Stomach (tissue), 4 donors: ENCODE results near the gene DUS3L.

Source experiments
- CTCF ChIP-seq, 7 experiments: fragments of 450-650 bp in 4 of 7; fragments of 200-600 bp in 3 of 7; sonication (generic) in 3 of 7; IDR thresholded peaks; one replicate each; pipeline ENCODE4 v1.5.1; 2016 to 2019; ENCODE audit warnings: antibody characterized with exemption in 7 of 7, control low read depth in 2 of 7, mild to moderate bottlenecking in 1 of 7
- POLR2A ChIP-seq, 4 donors: fragments of 450-650 bp; IDR thresholded peaks; one replicate each; pipeline ENCODE4 v1.6.1; 2016; ENCODE audit warnings: antibody characterized with exemption in 4 of 4, control low read depth in 2 of 4, mild to moderate bottlenecking in 1 of 4, moderate library complexity in 1 of 4

DNA sequence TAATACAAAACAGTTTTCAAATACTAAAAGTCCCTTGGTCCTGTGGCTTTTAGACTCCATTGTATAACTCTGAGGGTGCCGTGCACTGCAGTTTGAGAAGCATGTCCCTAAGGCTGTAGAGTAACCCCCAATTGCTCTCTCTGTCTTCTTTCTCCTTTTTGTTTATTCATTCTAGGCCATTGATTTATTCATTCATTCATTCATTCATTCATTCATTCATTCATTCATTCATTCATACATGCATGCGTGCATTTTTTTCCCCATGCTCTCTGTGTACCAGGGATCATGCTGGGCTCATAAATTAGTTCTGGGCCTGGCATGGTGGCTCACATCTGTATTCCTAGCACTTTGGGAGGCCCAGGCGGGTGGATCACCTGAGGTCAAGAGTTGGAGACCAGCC, 25.7 kb downstream of the DUS3L start:
- no peak for TF ChIP-seq CTCF (IDR thresholded peaks at IDR 0.05)
- no peak for TF ChIP-seq POLR2A (IDR thresholded peaks at IDR 0.05)
